HG02642 (cell line): Measurements from ENCODE around the gene HMHB1.
"Not testable (repeated sequence)": the region's sequence is repeated elsewhere in the genome, so short reads cannot be mapped to it uniquely, and the experiment has no call there.

Experiments used
- ATAC-seq: cut with Tn5 transposase; IDR thresholded peaks from one replicate; pipeline ENCODE4 v1.9.1; 2021; ENCODE audit warnings: mild to moderate bottlenecking; ENCODE audit not compliant: unreplicated experiment, poor library complexity

Gene HMHB1

GRCh38 chr5:143800715-143801114, 11.2 kb upstream of the HMHB1 start:
- peak; percentile 49 for ATAC-seq

GRCh38 chr5:143801252-143801939, 10.6 kb upstream of the HMHB1 start:
- peak; percentile 48 for ATAC-seq

GRCh38 chr5:143805861-143806260, 6.1 kb upstream of the HMHB1 start:
- no peak for ATAC-seq

GRCh38 chr5:143806579-143806978, 5.4 kb upstream of the HMHB1 start:
- peak; percentile 88 for ATAC-seq

- ATAC-seq: no peak
Observed at GRCh38 chr5:143807401-143807800, 4.6 kb upstream of the HMHB1 start.

GRCh38 chr5:143816370-143816769, 4.4 kb downstream of the HMHB1 start:
- not testable (repeated sequence) for ATAC-seq

- ATAC-seq: no peak
Observed at GRCh38 chr5:143819716-143820115, 7.8 kb downstream of the HMHB1 start.

- no peak for ATAC-seq
Observed at GRCh38 chr5:143820451-143820850, 8.5 kb downstream of the HMHB1 start.

- peak; percentile 73 for ATAC-seq
Observed at GRCh38 chr5:143824851-143825720, 13.1 kb downstream of the HMHB1 start.

- ATAC-seq: peak; percentile 87
Observed at GRCh38 chr5:143826951-143827444, 15.0 kb downstream of the HMHB1 start.

GRCh38 chr5:143828710-143829109, 16.7 kb downstream of the HMHB1 start:
- peak; percentile 31 for ATAC-seq

GRCh38 chr5:143833177-143833576, 21.2 kb downstream of the HMHB1 start:
- no peak for ATAC-seq

- ATAC-seq: no peak
Observed at GRCh38 chr5:143835251-143835650, 23.3 kb downstream of the HMHB1 start.

GRCh38 chr5:143836161-143836725, 24.3 kb downstream of the HMHB1 start:
- no peak for ATAC-seq

GRCh38 chr5:143837306-143837848, 25.4 kb downstream of the HMHB1 start:
- ATAC-seq: no peak

- no peak for ATAC-seq
Observed at GRCh38 chr5:143841446-143841845, 29.5 kb downstream of the HMHB1 start.

- ATAC-seq: no peak
Observed at GRCh38 chr5:143842920-143843319, 31.0 kb downstream of the HMHB1 start.

- ATAC-seq: no peak
Observed at GRCh38 chr5:143843461-143843860, 31.5 kb downstream of the HMHB1 start.

GRCh38 chr5:143850050-143850683, 38.2 kb downstream of the HMHB1 start:
- ATAC-seq: no peak

GRCh38 chr5:143851383-143851782, 39.4 kb downstream of the HMHB1 start:
- no peak for ATAC-seq
